BE2C (cell line): Measurements from ENCODE around the gene DDX27.

Experiments
- DNase-seq: peaks from one replicate; pipeline ENCODE4 v3.0.0-alpha.2; 2020
- H3K27me3 ChIP-seq: fragments of 250-450 bp; sonication (Bioruptor Pico); 2 replicates; pipeline ENCODE4 v1.5.1; 2020; ENCODE audit warnings: mild to moderate bottlenecking
- H3K36me3 ChIP-seq: fragments of 250-450 bp; sonication (Bioruptor Pico); 2 replicates; pipeline ENCODE4 v1.5.1; 2020; ENCODE audit warnings: mild to moderate bottlenecking
- H3K4me1 ChIP-seq: fragments of 250-450 bp; sonication (Bioruptor Pico); 2 replicates; pipeline ENCODE4 v1.5.1; 2020
- H3K4me3 ChIP-seq: 2 replicates; pipeline ENCODE4 v1.5.1; 2011; ENCODE audit warnings: low read depth, low read length
- H3K9me3 ChIP-seq: fragments of 250-450 bp; sonication (Bioruptor Pico); 2 replicates; pipeline ENCODE4 v1.5.1; 2020
- CTCF ChIP-seq: IDR thresholded peaks from 2 replicates; pipeline ENCODE4 v1.5.1; 2012; ENCODE audit warnings: mild to moderate bottlenecking, low read depth, low read length

DDX27 gene

DNA sequence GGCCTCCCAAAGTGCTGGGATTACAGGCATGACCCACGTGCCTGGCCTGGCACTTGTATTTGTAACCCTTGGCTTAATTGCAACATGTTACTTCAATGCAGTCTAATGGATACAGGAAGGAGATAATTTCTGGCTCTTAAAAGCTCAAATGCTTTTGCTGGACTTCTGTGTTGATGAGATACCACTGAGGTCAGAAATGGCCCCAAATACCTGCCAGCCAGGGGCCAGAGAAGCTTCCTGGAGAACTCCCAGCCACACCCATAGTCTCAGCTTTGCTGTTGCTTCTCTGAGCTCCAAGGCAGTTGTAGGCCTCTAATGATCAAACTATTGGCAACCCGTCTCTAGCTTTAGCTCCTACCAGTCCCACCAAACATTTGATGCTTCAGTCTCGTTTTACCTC is 72.8 kb downstream of the DDX27 start:
- Histone ChIP-seq H3K9me3 (no peaks in the 10 kb centered on the region), H3K36me3 (peaks cover 50% of the 10 kb centered on the region), H3K27me3 (no peaks in the 10 kb centered on the region), H3K4me1 (peaks cover 9% of the 10 kb centered on the region), H3K4me3 (no peak overlapping the region)
- no peak for TF ChIP-seq CTCF
- DNase-seq: no peak

DNA sequence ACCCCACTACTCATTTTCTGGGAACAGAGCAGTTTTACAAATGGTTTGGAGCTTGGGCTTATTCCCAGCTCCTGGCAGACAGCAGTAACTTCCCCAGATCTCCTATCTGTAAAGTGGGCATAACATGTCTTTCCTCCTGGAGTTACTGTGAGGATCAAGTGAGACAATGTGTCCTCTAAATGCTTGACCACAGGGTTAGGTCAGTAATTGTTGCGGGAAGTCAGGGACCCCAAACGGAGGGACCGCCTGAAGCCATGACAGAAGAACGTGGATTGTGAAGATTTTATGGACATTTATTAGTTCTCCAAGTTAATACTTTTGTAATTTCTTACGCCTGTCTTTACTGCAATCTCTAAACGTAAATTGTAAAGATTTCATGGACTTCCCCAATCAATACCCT is 73.9 kb downstream of the DDX27 start:
- Histone ChIP-seq H3K4me1 (no peaks in the 10 kb centered on the region; the same call in 1 of the 2 replicates), H3K36me3 (peaks cover 38% of the 10 kb centered on the region), H3K27me3 (no peaks in the 10 kb centered on the region), H3K4me3 (no peak overlapping the region), H3K9me3 (no peaks in the 10 kb centered on the region)
- no peak for DNase-seq
- no peak for TF ChIP-seq CTCF
